Panc1 (cell line): ENCODE measurements around the gene SCN7A. TPM values are rescaled to one million over a fixed set of nuclear protein-coding genes. Genes with fewer than 3 reads are reported as not detected.
"Not testable (repeated sequence)": the region's sequence is repeated elsewhere in the genome, so short reads cannot be mapped to it uniquely, and the experiment has no call there.

Experiments used
- ATAC-seq: fragments of 200-7000 bp; cut with Tn5 transposase; 2 replicates; pipeline ENCODE4 v1.9.1; 2020; ENCODE audit warnings: mild to moderate bottlenecking, moderate library complexity
- BruUV-seq: library from RNA; stranded (reverse); fragments of 400-500 nt; replicated peaks from 2 replicates; lab custom pipeline; 2021; lab: Mats Ljungman, UMichigan
- CTCF ChIA-PET: fragments of 300-600 bp; sonication (Branson Sonifier 250); formaldehyde crosslinking; loops from one replicate; lab custom pipeline; 2022; ENCODE audit warnings: antibody characterized with exemption; lab: Charles Lee
- POLR2A ChIA-PET: fragments of 300-600 bp; sonication (Branson Sonifier 250); formaldehyde crosslinking; loops from one replicate; lab custom pipeline; 2022; ENCODE audit warnings: antibody characterized with exemption; lab: Charles Lee
- DNase-seq: peaks from one replicate; pipeline ENCODE4 v3.0.0-alpha.2; 2010; ENCODE audit warnings: low read depth, low spot score
- H3K27ac ChIP-seq: 2 replicates; pipeline ENCODE4 v1.5.1; 2011; ENCODE audit warnings: mild to moderate bottlenecking, low read length, inconsistent platforms
- H3K27me3 ChIP-seq: fragments of 200-500 bp; sonication (Bioruptor generic); 2 replicates; pipeline ENCODE4 v1.6.0; 2014; ENCODE audit warnings: low read length, inconsistent platforms; ENCODE audit not compliant: control insufficient read depth, insufficient read depth
- H3K36me3 ChIP-seq: fragments of 200-500 bp; sonication (Bioruptor generic); 2 replicates; pipeline ENCODE4 v1.5.1; 2014; ENCODE audit warnings: inconsistent platforms, mild to moderate bottlenecking, low read length, moderate library complexity; ENCODE audit not compliant: control insufficient read depth, insufficient read depth
- H3K4me1 ChIP-seq: 2 replicates; pipeline ENCODE4 v1.5.1; 2011; ENCODE audit warnings: inconsistent platforms, mild to moderate bottlenecking, low read length, moderate library complexity; ENCODE audit not compliant: control insufficient read depth, insufficient read depth
- H3K4me3 ChIP-seq, 2 experiments: 2 replicates each; pipeline ENCODE4 v1.5.1; 2011 to 2012; ENCODE audit warnings: low read depth in 2 of 2, low read length in 2 of 2, mild to moderate bottlenecking in 2 of 2, inconsistent platforms in 1 of 2, moderate library complexity in 1 of 2
- H3K9me3 ChIP-seq: fragments of 200-500 bp; sonication (Bioruptor generic); 2 replicates; pipeline ENCODE4 v1.5.1; 2014; ENCODE audit warnings: low read depth, mild to moderate bottlenecking, inconsistent platforms, low read length, moderate library complexity; ENCODE audit not compliant: control insufficient read depth, insufficient read depth
- CTCF ChIP-seq: fragments of 450-650 bp; IDR thresholded peaks from 2 replicates; pipeline ENCODE4 v1.5.1; 2017; ENCODE audit warnings: mild to moderate bottlenecking
- POLR2AphosphoS5 ChIP-seq: IDR thresholded peaks from 2 replicates; pipeline ENCODE4 v1.6.1; 2012; ENCODE audit warnings: mild to moderate bottlenecking, low read depth, low read length, moderate library complexity
- REST ChIP-seq, 2 experiments: IDR thresholded peaks; 2 replicates each; pipeline ENCODE4 v1.6.1; 2011 to 2012; ENCODE audit warnings: low read depth in 2 of 2, control low read depth in 1 of 2, low read length in 1 of 2, mild to moderate bottlenecking in 1 of 2, moderate library complexity in 1 of 2; ENCODE audit not compliant: insufficient read depth in 1 of 2
- SIN3A ChIP-seq: IDR thresholded peaks from 2 replicates; pipeline ENCODE4 v1.6.1; 2012; ENCODE audit warnings: low read depth, mild to moderate bottlenecking, low read length, moderate library complexity, borderline replicate concordance; ENCODE audit not compliant: insufficient read depth
- TCF7L2 ChIP-seq: IDR thresholded peaks from 2 replicates; pipeline ENCODE4 v1.6.1; 2011; ENCODE audit warnings: mild to moderate bottlenecking, low read depth, low read length, inconsistent platforms
- in situ Hi-C: cut with HindIII; loops from 2 replicates; pipeline ENCODE4 v1.10.0; 2016; ENCODE audit warnings: low sequenced_read_pairs, low pct_unique_long_range_greater_than_20kb
- intact Hi-C: fragments of 100-400 bp; cut with micrococcal nuclease; formaldehyde crosslinking; loops from one replicate; pipeline ENCODE4 v1.10.0; 2022; ENCODE audit not compliant: unreplicated experiment
- total RNA-seq: library from RNA; stranded (reverse); gene quantifications from one replicate; pipeline ENCODE4 v1.2.1, GENCODE V29; 2021; ENCODE audit not compliant: unreplicated experiment

The SCN7A gene
- total RNA-seq, 1 experiment from 2014 or later = 0.03 TPM

- in situ Hi-C loops = no loop called here
- ChIA-PET CTCF (no interaction called here), POLR2A (no interaction called here)
- BruUV-seq = no TSS peak
- TF ChIP-seq REST (IDR thresholded peaks at IDR 0.05; ENCODE audit: insufficient read depth in 1 of 2, low read depth in 2 of 2, low read length in 1 of 2) (no peak), SIN3A (no peak), POLR2AphosphoS5 (no peak), TCF7L2 (no peak), CTCF (no peak)
- H3K27me3 ChIP-seq = no peaks in the 10 kb centered on the region
- no peak overlapping the region for H3K4me3 ChIP-seq
- DNase-seq (no peak), ATAC-seq (no peak)
- intact Hi-C loops = no loop called here
- H3K27ac ChIP-seq = no peak overlapping the region
- no peaks in the 10 kb centered on the region for H3K9me3 ChIP-seq
- no peaks in the 10 kb centered on the region for H3K36me3 ChIP-seq
- H3K4me1 ChIP-seq = no peaks in the 10 kb centered on the region
Measured at GRCh38 chr2:166458674-166459073, 35.4 kb downstream of the SCN7A start.

- H3K9me3 ChIP-seq, BruUV-seq, ATAC-seq, H3K4me1 ChIP-seq, POLR2A ChIA-PET, H3K27me3 ChIP-seq, H3K27ac ChIP-seq, CTCF ChIA-PET, in situ Hi-C loops, H3K36me3 ChIP-seq, intact Hi-C loops, DNase-seq, H3K4me3 ChIP-seq: not testable (repeated sequence)
Measured at GRCh38 chr2:166455823-166456222, 38.2 kb downstream of the SCN7A start.

GRCh38 chr2:166454006-166454595, 39.9 kb downstream of the SCN7A start:
- no peak overlapping the region for H3K4me3 ChIP-seq
- no peak for DNase-seq
- H3K4me1 ChIP-seq = no peaks in the 10 kb centered on the region
- BruUV-seq = no TSS peak
- ATAC-seq = no peak
- H3K27ac ChIP-seq = no peak overlapping the region
- in situ Hi-C loops (no loop called here), intact Hi-C loops (no loop called here)
- H3K36me3 ChIP-seq = no peaks in the 10 kb centered on the region
- ChIA-PET CTCF (no interaction called here), POLR2A (no interaction called here)
- no peaks in the 10 kb centered on the region for H3K9me3 ChIP-seq
- no peaks in the 10 kb centered on the region for H3K27me3 ChIP-seq
- TF ChIP-seq TCF7L2 = no peak
- TF ChIP-seq POLR2AphosphoS5 = no peak
- no peak for TF ChIP-seq REST (IDR thresholded peaks at IDR 0.05; ENCODE audit: insufficient read depth in 1 of 2, low read depth in 2 of 2, low read length in 1 of 2)
- TF ChIP-seq CTCF = no peak
- TF ChIP-seq SIN3A = no peak
